NCI-H526 (cell line): ENCODE data around the gene JMJD7.

ENCODE experiments used
- DNase-seq, 2 experiments: peaks; one replicate each; lab custom pipeline; 2025; lab: John Stamatoyannopoulos, UW

The JMJD7 gene

DNA sequence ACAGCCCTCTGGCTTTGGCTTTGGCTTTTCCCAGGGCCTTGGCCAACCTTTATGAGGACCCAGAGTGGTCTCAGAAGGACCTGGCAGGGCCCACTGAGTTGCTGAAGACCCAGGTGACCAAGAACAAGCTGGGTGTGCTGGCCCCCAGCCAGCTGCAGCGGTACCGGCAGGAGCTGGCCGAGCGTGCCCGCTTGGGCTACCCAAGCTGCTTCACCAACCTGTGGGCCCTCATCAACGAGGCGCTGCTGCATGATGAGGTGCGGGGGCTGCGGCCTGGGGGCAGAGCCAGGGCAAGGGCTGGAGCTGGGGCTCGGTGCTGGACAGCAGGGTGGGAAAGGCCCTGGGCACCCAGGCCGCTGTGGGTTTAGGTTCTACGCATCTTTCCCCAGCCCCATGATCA lies 16.9 kb downstream of the JMJD7 start:
- DNase-seq, result no peak

DNA sequence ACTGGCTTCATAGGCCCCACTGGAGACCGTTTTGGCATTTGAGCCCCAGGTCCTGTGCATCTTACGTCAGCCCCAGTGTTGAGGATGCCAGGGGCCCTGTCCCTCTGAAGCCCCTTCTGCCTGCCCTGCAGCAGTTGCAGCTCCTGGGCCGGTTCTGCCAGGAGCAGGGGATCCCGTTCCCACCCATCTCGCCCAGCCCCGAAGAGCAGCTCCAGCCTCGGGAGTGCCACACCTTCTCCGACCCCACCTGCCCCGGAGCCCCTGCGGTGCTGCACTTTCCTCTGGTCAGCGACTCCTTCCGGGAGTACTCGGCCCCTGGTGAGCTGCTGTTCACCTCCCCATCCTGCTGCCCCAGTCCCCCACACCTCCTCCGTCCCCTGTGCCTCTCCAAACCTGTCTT lies 19.3 kb downstream of the JMJD7 start:
- DNase-seq, result no peak

DNA sequence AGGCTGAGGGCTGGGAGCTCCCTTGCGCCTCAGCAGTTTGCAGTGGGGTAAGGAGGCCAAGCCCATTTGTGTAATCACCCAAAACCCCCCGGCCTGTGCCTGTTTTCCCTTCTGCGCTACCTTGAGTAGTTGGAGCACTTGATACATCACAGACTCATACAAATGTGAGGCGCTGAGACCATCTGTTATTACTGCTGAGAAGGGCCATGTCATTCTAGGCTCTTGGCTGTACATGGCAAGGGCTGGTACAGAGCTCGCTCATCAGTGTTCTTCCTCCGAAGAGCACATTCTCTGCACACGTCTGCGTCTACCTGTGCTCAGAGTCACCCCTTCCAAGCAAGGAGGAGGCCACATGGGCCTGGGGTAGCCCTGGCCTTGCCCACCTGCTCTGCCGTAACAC lies 20.1 kb downstream of the JMJD7 start:
- DNase-seq, result no peak

DNA sequence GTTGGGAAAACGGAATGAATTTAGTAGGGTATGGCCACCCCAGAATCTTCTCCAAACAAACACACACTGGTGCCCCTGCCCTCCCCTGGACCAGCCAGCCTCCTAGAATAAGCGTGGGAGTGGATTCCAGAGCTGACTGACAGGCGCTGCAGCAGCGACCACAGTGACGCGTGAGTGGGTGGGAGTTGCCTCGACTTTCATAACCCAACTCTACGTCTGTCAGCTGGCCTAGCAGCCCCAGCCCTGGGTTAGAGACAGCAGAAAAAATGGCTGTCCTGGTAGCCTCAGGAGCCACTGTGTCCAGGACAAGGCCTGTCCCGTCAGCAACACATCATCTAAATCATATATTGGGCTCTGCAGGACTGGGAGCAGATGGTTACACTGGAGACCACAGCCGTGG lies 20.7 kb downstream of the JMJD7 start:
- no peak for DNase-seq

DNA sequence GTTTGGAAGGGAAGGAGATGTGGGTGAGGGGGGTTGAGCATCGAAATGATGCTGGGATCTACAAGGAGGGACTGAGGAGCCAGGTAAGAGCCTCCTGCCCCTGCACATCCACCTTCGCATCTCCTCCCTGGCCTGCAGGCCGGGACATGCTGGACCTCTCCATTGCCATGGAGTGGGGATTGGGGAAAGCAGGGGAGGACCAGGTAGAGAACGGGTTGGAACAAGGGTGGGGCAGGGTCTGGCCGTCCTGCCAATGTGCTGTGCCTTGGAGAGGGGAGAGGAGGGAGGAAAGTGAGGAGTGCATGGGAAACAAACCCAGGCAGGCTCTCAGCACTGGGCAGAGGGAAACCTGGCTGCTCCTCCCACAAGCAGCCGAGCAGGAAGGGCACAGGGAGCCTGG lies 21.3 kb downstream of the JMJD7 start:
- DNase-seq, result no peak

DNA sequence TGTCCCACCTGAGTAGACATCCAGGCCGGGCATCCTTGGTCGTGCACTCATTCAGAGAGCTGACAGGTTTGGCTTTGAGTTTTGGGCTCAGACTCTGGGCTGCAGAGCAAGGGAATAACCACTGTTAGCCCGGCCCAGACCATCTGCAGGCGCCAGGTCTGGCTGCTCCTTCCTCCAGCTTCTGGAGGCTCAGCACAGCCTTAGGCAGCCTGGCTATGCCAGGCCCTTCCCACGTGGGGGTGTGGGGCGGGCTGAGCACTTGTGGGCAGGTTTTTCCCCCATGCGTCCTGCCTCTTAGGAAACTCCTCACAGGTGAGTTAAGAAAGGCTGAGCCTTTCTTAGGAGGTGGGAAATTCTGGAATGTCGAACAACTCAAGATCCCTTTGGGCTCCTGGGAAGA lies 22.0 kb downstream of the JMJD7 start:
- no peak for DNase-seq

DNA sequence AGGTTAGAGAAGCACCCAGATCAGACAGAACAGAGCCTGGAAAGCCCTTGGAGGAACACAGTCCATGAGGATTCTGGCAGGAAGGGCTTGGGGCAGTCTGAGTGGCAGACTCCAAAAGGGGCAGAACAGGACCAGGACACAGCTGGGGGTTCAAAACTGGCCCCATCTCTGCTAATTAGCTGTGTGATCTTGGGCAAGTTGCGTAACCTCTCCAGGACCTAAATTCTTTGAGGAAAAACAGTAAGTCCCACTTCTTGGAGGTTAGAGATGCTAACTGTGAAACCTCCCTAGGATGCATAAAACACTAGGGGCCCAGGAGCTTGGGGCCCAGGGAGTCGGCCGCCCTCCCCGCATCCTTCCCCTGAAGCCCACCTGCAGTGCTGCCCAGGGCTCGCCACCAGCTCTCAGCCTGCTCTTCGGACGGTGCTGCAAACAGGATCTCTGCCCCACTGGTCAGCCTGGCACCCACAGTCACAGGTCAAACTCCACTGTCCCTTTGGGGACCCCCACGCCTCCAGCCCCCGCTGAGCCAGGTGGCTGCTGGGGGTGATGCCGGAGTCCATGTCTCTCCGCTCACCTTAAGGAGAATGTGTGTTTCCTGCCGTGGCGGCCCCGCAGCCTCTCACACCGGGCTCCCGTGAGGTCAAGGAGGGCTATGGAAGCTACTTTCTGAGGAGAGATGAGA lies 22.7 kb downstream of the JMJD7 start:
- no peak for DNase-seq

DNA sequence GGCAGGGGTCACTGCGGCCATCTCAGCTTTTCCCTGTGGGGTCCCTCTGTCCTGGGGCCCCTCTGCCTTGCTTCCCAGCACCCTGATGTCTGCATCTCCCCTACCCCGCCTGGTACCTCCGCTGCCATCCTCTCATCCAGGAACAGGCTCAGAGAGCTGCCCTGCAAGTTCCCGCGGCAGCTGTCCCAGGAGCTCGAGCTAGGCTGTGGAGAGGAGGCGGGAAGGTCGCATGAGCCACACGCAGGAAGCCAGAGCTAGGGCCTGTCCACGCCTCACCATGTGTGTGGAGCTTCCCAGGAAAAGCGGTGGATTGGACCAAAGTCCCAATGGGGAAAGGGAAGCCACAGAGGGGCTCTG lies 23.3 kb downstream of the JMJD7 start:
- no peak for DNase-seq

DNA sequence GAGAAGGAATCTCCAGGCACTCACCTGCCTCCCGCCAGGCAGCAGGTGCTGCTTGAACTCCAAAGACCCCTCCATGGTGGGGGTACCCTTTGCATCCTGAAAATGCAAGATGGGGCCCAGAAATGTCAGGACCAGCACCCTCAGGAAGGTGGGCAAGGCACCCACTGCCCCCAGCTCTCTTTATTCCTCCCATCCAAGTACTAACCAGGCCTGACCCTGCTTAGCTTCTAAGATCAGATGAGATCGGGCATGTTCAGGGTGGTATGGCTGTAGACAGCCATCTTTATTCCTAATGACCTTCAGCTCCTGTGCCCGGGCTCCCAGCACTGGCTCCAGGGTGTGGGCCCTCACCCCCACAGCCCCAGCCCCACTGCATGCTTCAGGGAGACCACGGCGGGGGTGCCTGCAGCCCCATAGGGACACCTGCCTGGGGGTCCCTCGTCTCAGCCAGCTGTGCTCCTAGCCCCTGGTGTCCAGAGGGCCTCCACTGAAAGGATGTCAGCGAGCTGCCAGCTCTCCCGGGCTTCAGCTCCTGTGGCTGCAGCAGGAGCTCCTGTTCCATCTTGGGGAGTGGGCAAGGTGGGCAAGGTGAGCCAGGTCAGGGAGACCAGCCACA lies 24.0 kb downstream of the JMJD7 start:
- no peak for DNase-seq

DNA sequence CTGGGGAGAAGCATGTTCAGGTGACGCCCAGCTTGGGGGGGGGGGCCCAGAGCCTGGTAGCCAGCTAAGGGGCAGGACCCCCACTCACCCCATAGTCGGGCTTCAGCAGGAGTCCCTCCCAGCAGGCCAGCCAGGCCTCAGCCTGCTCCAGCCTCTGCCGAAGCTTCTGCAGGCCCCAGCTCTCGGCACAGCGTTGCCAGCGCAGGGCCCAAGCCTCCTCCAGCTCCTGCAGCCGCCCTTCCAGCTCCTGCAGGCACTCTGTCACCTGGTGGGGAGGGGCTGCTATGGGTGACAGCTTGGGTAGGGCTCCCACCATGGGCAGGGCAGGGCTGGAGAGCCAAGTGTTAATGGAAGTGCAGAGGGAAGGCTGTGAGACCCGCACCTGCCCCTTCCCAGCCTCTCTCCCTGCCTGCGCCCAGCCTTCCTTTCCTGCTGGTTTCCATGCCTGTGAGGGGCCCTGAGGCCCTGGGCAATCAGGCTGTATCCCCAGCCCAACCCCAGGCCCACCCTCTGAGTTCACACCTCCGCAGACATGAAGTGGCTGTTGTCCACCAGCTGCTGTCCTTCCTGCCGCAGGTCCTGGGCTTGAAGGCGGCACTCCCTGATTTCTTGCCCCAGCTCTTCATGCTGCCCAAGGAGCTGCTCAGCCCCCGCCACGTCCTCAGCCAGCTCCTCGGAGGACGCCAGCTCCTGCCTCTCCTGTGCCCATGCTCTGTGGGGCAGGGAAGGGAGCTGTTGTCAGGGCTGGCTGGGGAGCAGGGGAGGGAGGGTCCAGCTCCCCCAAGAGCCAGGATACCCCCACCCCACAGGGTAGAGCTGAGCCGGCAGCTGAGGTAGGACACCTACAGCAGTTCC lies 25.1 kb downstream of the JMJD7 start:
- no peak for DNase-seq

DNA sequence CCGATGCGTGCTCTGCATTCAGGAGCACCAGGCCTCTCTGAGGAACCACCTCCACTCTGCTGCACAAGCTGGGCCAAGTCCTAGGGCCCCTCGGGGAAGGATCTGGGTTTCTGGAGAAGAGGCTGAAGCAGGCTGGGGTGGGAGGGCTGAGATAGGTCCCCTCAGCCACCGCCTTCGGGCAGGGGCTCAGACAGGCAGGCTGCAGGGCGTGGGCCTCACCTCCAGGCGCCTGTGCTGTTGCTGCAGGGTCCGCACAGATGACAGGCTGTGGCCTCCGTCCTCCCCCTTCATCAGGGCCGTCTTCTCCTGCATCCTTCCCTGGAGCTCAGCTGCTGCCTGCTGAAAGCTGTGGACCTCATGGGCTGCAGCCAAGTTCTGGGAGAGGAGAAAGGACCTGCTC lies 25.9 kb downstream of the JMJD7 start:
- no peak for DNase-seq

DNA sequence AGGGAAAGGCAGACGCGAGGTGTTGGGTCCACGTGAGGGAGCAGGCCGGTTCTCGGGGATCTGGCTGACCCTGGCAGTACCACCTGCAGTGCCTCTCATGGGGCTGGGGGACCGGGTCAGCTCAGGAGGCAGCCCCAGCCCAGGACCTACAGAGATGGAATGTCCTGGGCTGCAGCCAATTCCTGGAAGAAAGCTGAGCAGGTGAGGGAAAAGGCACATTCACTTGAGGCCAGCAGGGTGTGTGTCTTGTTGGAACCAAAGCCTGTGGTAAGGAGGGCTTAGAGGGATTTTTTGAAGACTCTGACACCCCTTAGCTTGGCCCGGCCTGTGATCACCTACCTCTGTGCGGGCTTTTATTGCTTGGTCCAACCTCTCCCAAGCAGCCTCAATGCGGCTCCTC lies 26.6 kb downstream of the JMJD7 start:
- no peak for DNase-seq

DNA sequence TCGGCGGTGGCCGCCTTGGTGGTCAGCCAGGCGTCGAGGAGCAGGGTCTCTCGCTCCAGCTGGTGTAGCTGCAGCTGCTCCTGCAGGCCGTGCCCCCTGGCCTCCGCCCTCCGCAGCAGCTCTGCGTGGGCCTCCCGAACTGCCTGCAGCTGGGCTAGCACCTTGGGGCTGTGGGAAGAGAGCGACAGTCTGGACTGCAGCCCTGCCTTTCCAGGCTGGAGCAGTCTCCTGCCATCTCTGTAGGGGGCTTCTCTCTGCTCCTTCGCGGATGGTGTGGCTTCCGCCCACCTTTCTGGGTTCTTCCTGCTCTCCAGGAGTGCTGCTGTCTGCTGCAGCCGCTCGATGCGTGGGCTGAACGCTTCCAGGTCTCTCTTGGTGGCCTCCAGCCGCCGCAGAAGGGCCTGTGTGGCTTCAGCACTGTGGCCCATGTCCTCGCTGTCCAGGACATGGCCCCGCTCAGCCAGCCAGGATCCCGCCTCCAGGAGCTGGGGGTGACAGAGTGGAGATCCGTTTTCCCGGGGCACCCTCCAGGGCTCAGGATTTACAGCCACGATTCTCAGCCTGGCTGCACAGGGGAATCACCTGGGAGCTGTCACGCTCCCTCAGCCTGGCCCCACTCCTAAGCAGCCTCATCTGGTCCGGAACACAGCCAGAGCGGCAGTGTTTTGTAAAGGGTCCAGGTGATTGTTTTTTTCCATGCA lies 27.5 kb downstream of the JMJD7 start:
- no peak for DNase-seq

DNA sequence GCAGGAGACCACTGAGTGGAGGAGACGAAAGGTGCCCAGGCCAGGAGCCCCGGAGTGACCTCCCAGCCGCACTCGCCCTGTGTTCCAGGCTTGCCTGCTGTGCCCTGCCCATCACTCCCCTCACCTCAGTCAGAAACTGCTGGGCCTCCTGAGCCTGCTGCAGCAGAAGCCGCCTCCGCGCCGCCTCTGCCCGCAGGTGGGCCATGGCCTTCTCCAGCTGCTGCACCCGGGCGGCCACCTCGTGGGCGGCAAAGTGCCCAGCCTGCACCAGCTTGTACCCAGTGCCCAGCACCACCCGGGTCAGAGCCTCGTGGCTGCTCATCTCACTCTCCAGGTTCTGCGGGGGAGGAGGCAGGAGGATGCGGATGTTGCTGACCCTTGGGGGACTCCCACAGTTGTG lies 28.4 kb downstream of the JMJD7 start:
- DNase-seq, result no peak

DNA sequence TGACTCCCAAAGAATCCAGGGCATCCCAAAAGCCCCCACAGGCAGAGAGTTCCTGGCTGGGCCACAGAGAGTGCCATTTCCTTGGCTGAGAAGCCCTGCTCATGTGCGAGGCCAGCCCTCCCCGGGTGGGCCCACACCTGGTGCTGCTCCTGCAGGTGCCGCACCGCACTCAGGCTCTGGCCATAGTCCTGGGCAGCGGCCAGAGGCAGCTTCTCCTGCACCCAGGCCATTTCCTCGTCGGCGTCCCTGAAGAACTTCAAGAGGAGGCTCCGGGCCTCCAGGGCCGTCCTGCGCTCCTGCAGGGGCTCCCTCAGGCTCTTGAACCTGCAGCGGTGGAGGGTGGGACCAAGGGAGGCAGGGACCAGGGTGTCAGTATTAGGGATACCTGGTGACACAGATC lies 28.8 kb downstream of the JMJD7 start:
- DNase-seq, result no peak

DNA sequence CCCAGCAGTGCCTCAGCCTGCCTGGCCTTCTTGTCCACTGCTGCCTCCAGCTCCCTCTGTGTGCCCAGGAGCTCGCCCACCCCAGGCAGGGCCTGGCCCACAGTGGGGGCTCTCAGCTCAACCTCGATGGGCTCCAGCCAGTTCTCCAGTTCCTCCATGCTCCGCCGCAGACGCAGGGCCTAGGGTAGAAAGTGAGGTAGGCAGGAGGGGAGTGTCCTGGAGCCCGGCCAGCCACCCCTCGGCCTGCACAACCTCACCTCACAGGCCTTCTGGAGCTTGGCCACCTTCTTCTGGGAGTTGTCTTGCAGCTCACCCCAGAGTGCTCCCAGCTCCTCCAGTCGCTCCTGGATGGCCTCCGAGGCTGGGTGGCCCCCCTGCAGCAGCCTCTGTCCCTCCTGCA lies 29.4 kb downstream of the JMJD7 start:
- no peak for DNase-seq

DNA sequence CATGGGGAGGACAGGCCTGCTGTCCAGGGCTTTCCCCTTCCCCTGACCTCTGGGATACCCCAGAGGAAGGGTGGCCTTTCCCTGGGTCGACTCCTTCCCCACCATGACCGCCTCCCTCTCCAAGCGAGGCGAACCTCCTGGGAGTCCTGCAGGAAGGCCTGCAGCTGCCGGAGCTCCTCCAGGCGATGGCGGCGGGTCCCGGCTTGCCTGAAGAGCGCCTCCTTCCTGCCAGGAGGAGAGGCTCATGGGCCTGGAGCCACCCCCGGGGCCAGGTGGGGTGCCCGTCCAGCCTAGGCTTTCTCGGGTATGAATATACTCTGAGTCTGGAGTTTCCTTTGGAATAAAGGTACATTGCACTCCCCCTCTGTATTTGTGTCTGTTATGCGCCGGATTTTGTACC lies 30.9 kb downstream of the JMJD7 start:
- no peak for DNase-seq

DNA sequence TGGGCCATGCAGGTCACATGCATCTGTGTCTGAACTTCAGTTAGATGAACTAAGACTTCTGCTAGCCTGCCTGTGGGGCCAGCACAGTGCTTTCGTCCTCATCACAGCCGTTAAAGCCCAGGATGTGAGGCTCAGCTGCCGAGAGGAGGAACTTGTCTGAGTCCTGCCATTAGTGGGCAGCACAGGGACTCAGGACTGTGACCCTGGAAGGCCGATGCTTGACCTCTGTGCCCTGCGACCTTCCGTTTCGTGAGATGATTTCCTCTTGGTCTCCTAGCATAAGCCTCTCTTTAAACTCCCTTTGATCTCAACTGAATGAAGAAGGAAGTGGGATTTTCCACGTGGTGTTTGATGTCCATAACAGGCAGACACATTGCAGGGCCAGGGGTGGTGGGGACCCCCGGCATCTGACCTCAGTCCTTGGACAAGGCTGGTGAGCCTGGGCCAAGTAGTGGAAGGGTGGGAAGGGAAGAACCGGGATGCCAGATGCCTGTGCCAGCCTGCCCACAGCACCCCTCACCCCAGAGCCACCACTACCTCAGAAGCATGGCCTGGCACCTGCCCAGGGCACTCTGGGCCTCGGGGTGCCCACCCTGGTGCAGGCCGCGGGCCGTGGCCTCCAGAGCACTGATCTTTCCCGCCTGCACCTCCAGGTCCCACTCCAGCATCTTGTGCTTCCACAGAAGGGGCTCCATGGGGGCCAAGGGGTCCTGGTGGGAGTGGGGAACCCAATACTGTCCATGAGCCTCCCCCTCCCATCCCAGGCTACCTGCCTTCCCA lies 32.3 kb downstream of the JMJD7 start:
- no peak for DNase-seq

DNA sequence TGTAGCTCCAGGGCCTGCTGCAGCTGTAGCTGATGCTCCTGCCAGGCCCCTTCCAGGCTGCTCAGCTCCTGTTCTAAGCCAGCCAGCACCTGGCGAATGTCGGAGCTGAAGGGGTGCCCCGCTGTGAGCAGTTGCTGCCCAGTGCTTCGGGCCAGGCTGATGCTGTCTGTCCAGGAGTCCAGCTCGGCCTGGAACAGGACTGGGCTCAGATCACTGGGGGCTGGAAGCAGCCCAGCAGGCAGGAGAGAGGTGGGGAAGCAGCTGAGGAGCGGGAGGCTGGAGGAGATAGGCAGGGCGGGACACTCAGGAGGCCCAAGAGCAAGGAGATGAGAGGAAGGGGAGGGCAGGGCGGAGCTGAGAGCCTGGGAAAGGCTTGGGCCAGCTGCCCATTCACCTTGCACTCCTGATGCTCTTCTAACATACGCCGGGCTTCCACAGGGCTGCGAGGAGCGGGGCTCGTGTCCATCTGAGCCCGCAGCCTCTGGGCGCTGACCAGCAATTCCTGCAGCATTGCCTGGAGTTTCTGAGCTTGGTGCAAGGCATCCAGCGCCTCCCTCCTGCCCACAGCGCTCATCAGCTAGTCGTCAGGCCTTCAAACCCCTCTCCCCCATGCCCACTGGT lies 34.0 kb downstream of the JMJD7 start:
- no peak for DNase-seq

DNA sequence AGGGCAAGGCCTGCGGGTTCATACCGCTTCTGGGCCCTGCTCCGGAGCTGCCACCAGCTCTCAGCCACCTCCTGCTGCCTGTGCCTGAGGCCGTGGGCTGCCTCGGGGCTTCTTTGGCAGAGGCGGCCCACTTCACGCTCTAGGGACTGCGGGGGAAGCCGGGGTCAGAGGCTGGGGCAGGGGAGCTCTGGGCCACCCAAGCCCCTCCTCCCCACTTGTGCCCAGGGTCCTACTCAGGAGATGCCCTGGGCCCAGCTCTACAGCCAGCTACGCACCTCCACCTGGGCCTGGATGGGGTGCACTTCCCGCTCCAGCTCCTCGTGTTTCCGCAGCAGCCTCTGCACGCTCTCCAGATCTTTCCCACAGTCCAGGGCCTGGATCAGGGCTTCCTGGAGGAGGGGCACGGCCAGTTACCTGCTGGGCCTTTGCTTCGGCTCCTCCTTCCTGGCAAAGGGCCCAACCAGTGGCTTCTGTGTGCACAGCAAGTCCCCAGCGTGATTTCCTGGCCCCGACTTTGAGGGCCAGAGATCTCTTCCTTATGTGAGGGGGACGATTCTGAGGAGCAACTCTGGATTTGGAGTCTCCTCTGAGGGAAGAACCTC lies 34.7 kb downstream of the JMJD7 start:
- DNase-seq, result no peak

DNA sequence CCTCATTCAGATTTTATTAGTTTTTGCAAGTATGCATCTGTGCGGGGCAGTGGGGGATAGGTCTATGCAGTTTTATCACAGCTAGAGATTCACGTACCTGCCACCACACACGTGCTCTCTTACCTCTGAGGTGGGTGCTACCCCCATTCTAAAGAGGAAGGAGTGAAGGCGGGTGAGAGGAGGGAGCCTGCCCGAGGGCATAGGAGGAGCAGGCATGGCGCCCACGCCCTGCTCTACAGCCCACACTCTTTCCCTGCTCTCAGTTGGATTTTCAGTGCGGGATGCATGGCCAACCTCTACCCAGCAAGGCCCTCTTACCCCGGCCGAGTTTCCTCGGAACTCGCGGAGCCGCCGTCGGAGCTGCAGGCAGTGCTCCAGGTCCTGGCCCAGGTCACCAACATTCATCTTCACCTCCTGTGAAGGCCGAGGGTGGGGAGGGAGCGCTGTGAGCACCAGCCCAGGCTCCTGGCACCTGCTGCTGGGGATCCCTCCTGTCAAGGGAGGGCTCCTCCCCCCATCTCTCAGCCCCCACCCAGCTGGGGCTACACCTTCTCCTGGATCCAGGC lies 37.7 kb downstream of the JMJD7 start:
- no peak for DNase-seq
